ENCODE results near the gene PNPLA2.

PNPLA2 gene

GRCh38 chr11:801097-801780, 17.5 kb upstream of the PNPLA2 start:
- Histone ChIP-seq H3K4me1 (ENCODE audit: control insufficient read depth, insufficient read depth, low read length) (peaks cover 9% of the 10 kb centered on the region), H3K27ac (ENCODE audit: low read length) (no peak overlapping the region), H3K27me3 (ENCODE audit: control insufficient read depth, insufficient read depth, low read length) (no peaks in the 10 kb centered on the region), H3K9me3 (ENCODE audit: control insufficient read depth, insufficient read depth, low read length) (no peaks in the 10 kb centered on the region), H3K4me3 (ENCODE audit: low read length) (no peak overlapping the region), H3K36me3 (ENCODE audit: control insufficient read depth, insufficient read depth, low read length) (peaks cover 26% of the 10 kb centered on the region)
- no CpG with 5 or more reads among the region's 20 CpGs for WGBS (ENCODE audit: insufficient coverage, insufficient read length)
- no peak for DNase-seq (ENCODE audit: low read depth, low spot score)

GRCh38 chr11:802018-802617, 16.6 kb upstream of the PNPLA2 start:
- Histone ChIP-seq H3K27me3 (ENCODE audit: control insufficient read depth, insufficient read depth, low read length) (no peaks in the 10 kb centered on the region), H3K4me1 (ENCODE audit: control insufficient read depth, insufficient read depth, low read length) (peaks cover 4% of the 10 kb centered on the region; the same call in 1 of the 2 replicates), H3K4me3 (ENCODE audit: low read length) (no peak overlapping the region), H3K27ac (ENCODE audit: low read length) (no peak overlapping the region), H3K9me3 (ENCODE audit: control insufficient read depth, insufficient read depth, low read length) (no peaks in the 10 kb centered on the region), H3K36me3 (ENCODE audit: control insufficient read depth, insufficient read depth, low read length) (peaks cover 26% of the 10 kb centered on the region)
- no CpG with 5 or more reads among the region's 21 CpGs for WGBS (ENCODE audit: insufficient coverage, insufficient read length)
- DNase-seq (ENCODE audit: low read depth, low spot score), result no peak

- H3K4me3 ChIP-seq (ENCODE audit: low read length), result no peak overlapping the region
- H3K4me1 ChIP-seq (ENCODE audit: control insufficient read depth, insufficient read depth, low read length), result peaks cover 4% of the 10 kb centered on the region; the same call in 1 of the 2 replicates
- DNase-seq (ENCODE audit: low read depth, low spot score), result no peak
- WGBS (ENCODE audit: insufficient coverage, insufficient read length), result no CpG with 5 or more reads among the region's 28 CpGs
- peaks cover 26% of the 10 kb centered on the region for H3K36me3 ChIP-seq (ENCODE audit: control insufficient read depth, insufficient read depth, low read length)
- no peaks in the 10 kb centered on the region for H3K9me3 ChIP-seq (ENCODE audit: control insufficient read depth, insufficient read depth, low read length)
- H3K27ac ChIP-seq (ENCODE audit: low read length), result no peak overlapping the region
- H3K27me3 ChIP-seq (ENCODE audit: control insufficient read depth, insufficient read depth, low read length), result no peaks in the 10 kb centered on the region
Measured at GRCh38 chr11:802693-803466, 15.8 kb upstream of the PNPLA2 start.

DNA sequence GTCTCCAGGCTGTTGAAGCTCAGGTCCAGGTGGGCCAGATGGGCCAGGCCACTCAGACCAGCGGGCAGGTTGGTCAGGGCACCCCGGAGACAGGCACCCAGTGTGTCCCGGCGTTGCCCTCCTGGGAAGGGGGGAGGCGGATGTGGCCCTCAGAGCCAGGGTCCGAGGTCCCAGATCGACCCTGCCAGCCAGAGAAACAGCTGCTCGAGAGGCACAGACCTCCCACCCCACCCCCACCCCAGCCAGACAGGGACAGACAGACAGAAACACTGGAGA, 15.3 kb upstream of the PNPLA2 start:
- H3K4me3 ChIP-seq (ENCODE audit: low read length), result no peak overlapping the region
- peaks cover 4% of the 10 kb centered on the region; the same call in 1 of the 2 replicates for H3K4me1 ChIP-seq (ENCODE audit: control insufficient read depth, insufficient read depth, low read length)
- no peak overlapping the region for H3K27ac ChIP-seq (ENCODE audit: low read length)
- DNase-seq (ENCODE audit: low read depth, low spot score), result no peak
- H3K27me3 ChIP-seq (ENCODE audit: control insufficient read depth, insufficient read depth, low read length), result no peaks in the 10 kb centered on the region
- H3K36me3 ChIP-seq (ENCODE audit: control insufficient read depth, insufficient read depth, low read length), result peaks cover 26% of the 10 kb centered on the region
- no CpG with 5 or more reads among the region's 8 CpGs for WGBS (ENCODE audit: insufficient coverage, insufficient read length)
- no peaks in the 10 kb centered on the region for H3K9me3 ChIP-seq (ENCODE audit: control insufficient read depth, insufficient read depth, low read length)

- Histone ChIP-seq H3K4me3 (ENCODE audit: low read length) (peak overlapping the region; percentile 55), H3K9me3 (ENCODE audit: control insufficient read depth, insufficient read depth, low read length) (no peaks in the 10 kb centered on the region), H3K27ac (ENCODE audit: low read length) (no peak overlapping the region), H3K27me3 (ENCODE audit: control insufficient read depth, insufficient read depth, low read length) (no peaks in the 10 kb centered on the region), H3K4me1 (ENCODE audit: control insufficient read depth, insufficient read depth, low read length) (peaks cover 4% of the 10 kb centered on the region; the same call in 1 of the 2 replicates), H3K36me3 (ENCODE audit: control insufficient read depth, insufficient read depth, low read length) (peaks cover 26% of the 10 kb centered on the region)
- WGBS (ENCODE audit: insufficient coverage, insufficient read length), result no CpG with 5 or more reads among the region's 26 CpGs
- no peak for DNase-seq (ENCODE audit: low read depth, low spot score)
Measured at GRCh38 chr11:803770-804598, 14.7 kb upstream of the PNPLA2 start.

GRCh38 chr11:804599-804964, 14.1 kb upstream of the PNPLA2 start:
- no CpG with 5 or more reads among the region's 18 CpGs for WGBS (ENCODE audit: insufficient coverage, insufficient read length)
- Histone ChIP-seq H3K4me3 (ENCODE audit: low read length) (peak overlapping the region; percentile 55; the same call in 1 of the 2 replicates), H3K27ac (ENCODE audit: low read length) (no peak overlapping the region), H3K27me3 (ENCODE audit: control insufficient read depth, insufficient read depth, low read length) (no peaks in the 10 kb centered on the region), H3K9me3 (ENCODE audit: control insufficient read depth, insufficient read depth, low read length) (no peaks in the 10 kb centered on the region), H3K4me1 (ENCODE audit: control insufficient read depth, insufficient read depth, low read length) (peaks cover 4% of the 10 kb centered on the region; the same call in 1 of the 2 replicates), H3K36me3 (ENCODE audit: control insufficient read depth, insufficient read depth, low read length) (peaks cover 24% of the 10 kb centered on the region)
- no peak for DNase-seq (ENCODE audit: low read depth, low spot score)

- no CpG with 5 or more reads among the region's 36 CpGs for WGBS (ENCODE audit: insufficient coverage, insufficient read length)
- Histone ChIP-seq H3K9me3 (ENCODE audit: control insufficient read depth, insufficient read depth, low read length) (no peaks in the 10 kb centered on the region), H3K4me1 (ENCODE audit: control insufficient read depth, insufficient read depth, low read length) (peaks cover 4% of the 10 kb centered on the region; the same call in 1 of the 2 replicates), H3K27me3 (ENCODE audit: control insufficient read depth, insufficient read depth, low read length) (no peaks in the 10 kb centered on the region), H3K4me3 (ENCODE audit: low read length) (peak overlapping the region; percentile 83), H3K36me3 (ENCODE audit: control insufficient read depth, insufficient read depth, low read length) (peaks cover 23% of the 10 kb centered on the region), H3K27ac (ENCODE audit: low read length) (no peak overlapping the region)
- DNase-seq (ENCODE audit: low read depth, low spot score), result no peak
Measured at GRCh38 chr11:808427-809286, 10.1 kb upstream of the PNPLA2 start.

- 0 out of 2 replicates have a peak, but pooled peaks cover 1% of the 10 kb centered on the region for H3K4me1 ChIP-seq (ENCODE audit: control insufficient read depth, insufficient read depth, low read length)
- peaks cover 24% of the 10 kb centered on the region for H3K36me3 ChIP-seq (ENCODE audit: control insufficient read depth, insufficient read depth, low read length)
- no peak for DNase-seq (ENCODE audit: low read depth, low spot score)
- WGBS (ENCODE audit: insufficient coverage, insufficient read length), result no CpG with 5 or more reads among the region's 81 CpGs
- H3K9me3 ChIP-seq (ENCODE audit: control insufficient read depth, insufficient read depth, low read length), result no peaks in the 10 kb centered on the region
- H3K27me3 ChIP-seq (ENCODE audit: control insufficient read depth, insufficient read depth, low read length), result no peaks in the 10 kb centered on the region
- no peak within 1 kb of the TSS for H3K27ac ChIP-seq (ENCODE audit: low read length)
- H3K4me3 ChIP-seq (ENCODE audit: low read length), result peak within 1 kb of the TSS; percentile 83
Measured at GRCh38 chr11:809287-810039, 9.3 kb upstream of the PNPLA2 start, which contains the start of gene RPLP2. RPLP2 (plus strand) TSS chr11:809967; CDS start chr11:810235, 268 bp downstream.

DNA sequence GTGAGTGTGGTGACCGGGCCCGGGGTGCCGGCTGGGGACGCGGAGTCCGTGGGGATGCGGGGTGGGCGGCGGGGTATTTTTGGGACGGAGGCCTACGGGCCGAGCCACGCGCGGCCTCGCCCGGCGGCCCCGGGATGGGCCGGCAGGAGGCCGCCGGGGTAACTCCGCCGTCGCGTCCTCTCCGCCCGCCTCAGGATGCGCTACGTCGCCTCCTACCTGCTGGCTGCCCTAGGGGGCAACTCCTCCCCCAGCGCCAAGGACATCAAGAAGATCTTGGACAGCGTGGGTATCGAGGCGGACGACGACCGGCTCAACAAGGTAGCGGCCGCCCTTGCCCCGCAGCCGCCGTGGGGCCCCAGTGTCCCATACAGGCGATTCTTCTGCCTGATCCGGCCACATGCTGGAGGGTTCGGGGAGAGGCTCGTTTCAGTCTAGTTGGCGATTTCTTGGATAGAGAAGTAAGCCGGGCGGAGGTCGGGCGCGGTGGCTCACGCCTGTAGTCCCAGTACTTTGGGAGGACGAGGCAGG, 8.6 kb upstream of the PNPLA2 start:
- Histone ChIP-seq H3K27me3 (ENCODE audit: control insufficient read depth, insufficient read depth, low read length) (no peaks in the 10 kb centered on the region), H3K9me3 (ENCODE audit: control insufficient read depth, insufficient read depth, low read length) (no peaks in the 10 kb centered on the region), H3K36me3 (ENCODE audit: control insufficient read depth, insufficient read depth, low read length) (peaks cover 24% of the 10 kb centered on the region), H3K4me3 (ENCODE audit: low read length) (peak overlapping the region; percentile 83), H3K4me1 (ENCODE audit: control insufficient read depth, insufficient read depth, low read length) (no peaks in the 10 kb centered on the region), H3K27ac (ENCODE audit: low read length) (no peak overlapping the region)
- no CpG with 5 or more reads among the region's 55 CpGs for WGBS (ENCODE audit: insufficient coverage, insufficient read length)
- no peak for DNase-seq (ENCODE audit: low read depth, low spot score)

All from iPS DF 6.9 (cell line).